DOHH2 (cell line): ENCODE results near the gene ROCK1.

ENCODE experiments used
- H3F3A ChIP-seq: fragments of 200-600 bp; sonication (generic), shearing (Covaris generic); 2 replicates; pipeline ENCODE4 v1.6.0; 2016; ENCODE audit warnings: antibody characterized with exemption, mild to moderate bottlenecking; ENCODE audit not compliant: control insufficient read depth, insufficient read depth
- H3K27ac ChIP-seq: fragments of 200-600 bp; sonication (generic); 2 replicates; pipeline ENCODE4 v1.5.1; 2014; ENCODE audit warnings: low read depth, mild to moderate bottlenecking, low read length, moderate library complexity
- H3K27me3 ChIP-seq: fragments of 200-600 bp; sonication (generic); 2 replicates; pipeline ENCODE4 v1.6.1; 2014; ENCODE audit warnings: mild to moderate bottlenecking, low read length, mixed read lengths; ENCODE audit not compliant: control insufficient read depth
- H3K36me3 ChIP-seq: fragments of 200-600 bp; sonication (generic); 2 replicates; pipeline ENCODE4 v1.6.1; 2014; ENCODE audit warnings: mild to moderate bottlenecking, low read length, moderate library complexity, mixed read lengths; ENCODE audit not compliant: control insufficient read depth
- H3K4me1 ChIP-seq: fragments of 200-600 bp; sonication (generic); 2 replicates; pipeline ENCODE4 v1.6.1; 2014; ENCODE audit warnings: mild to moderate bottlenecking, low read length, mixed read lengths; ENCODE audit not compliant: control insufficient read depth
- H3K4me2 ChIP-seq: fragments of 200-600 bp; sonication (generic); 2 replicates; pipeline ENCODE4 v1.6.0; 2014; ENCODE audit warnings: mild to moderate bottlenecking, low read length, moderate library complexity
- H3K4me3 ChIP-seq: fragments of 200-600 bp; sonication (generic); 2 replicates; pipeline ENCODE4 v1.5.1; 2014; ENCODE audit warnings: mild to moderate bottlenecking, low read length, mixed read lengths
- H3K79me2 ChIP-seq: fragments of 200-600 bp; sonication (generic); 2 replicates; pipeline ENCODE4 v1.6.1; 2014; ENCODE audit warnings: mild to moderate bottlenecking, low read length, mixed read lengths; ENCODE audit not compliant: control insufficient read depth
- H3K9me2 ChIP-seq: fragments of 200-600 bp; sonication (generic); replicated peaks from 2 replicates; pipeline ENCODE4 v1.6.1; 2014; ENCODE audit warnings: mild to moderate bottlenecking, low read length, mixed read lengths; ENCODE audit not compliant: control insufficient read depth
- H3K9me3 ChIP-seq: fragments of 200-600 bp; sonication (generic); 2 replicates; pipeline ENCODE4 v1.6.1; 2014; ENCODE audit warnings: antibody characterized with exemption, low read length, mixed read lengths; ENCODE audit not compliant: control insufficient read depth, insufficient read depth
- H4K20me1 ChIP-seq: fragments of 200-600 bp; sonication (generic); 2 replicates; pipeline ENCODE4 v1.6.0; 2014; ENCODE audit warnings: low read depth, mild to moderate bottlenecking, antibody characterized with exemption, low read length, moderate library complexity; ENCODE audit not compliant: control insufficient read depth, insufficient read depth
- EZH2phosphoT487 ChIP-seq: fragments of 200-600 bp; sonication (generic); IDR thresholded peaks from 2 replicates; pipeline ENCODE4 v1.6.1; 2017; ENCODE audit warnings: borderline replicate concordance, mild to moderate bottlenecking, antibody characterized with exemption, low read length, moderate library complexity, mixed read lengths
- TF ChIP-seq, protein P1 (sequence below): fragments of 200-600 bp; sonication (generic); IDR thresholded peaks from one replicate; pipeline ENCODE4 v1.5.1; 2014; ENCODE audit warnings: antibody characterized with exemption, mild to moderate bottlenecking, low read depth, low read length; ENCODE audit not compliant: poor library complexity, severe bottlenecking

The ROCK1 gene

DNA sequence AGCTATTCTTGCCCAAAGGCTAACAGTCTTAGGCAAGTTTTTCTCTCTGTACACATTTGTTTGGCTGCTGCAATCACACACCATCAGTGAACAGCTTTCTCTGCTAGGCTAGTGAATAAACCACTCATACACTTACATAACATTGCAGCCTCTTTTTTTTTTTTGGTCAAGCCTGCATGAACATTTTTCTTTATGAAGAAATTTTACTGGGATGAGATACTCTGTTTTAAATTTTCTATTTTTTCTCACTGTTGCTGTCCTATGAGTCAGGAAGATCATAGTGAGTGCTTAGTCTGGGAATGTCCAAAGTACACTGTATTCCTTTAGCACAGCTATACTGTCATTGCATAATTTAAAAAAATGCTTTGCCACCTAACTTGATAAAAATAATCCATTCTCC lies 58.5 kb downstream of the ROCK1 start:
- H3F3A ChIP-seq: no peaks in the 10 kb centered on the region
- peaks cover 76% of the 10 kb centered on the region for H3K79me2 ChIP-seq
- no peaks in the 10 kb centered on the region for H4K20me1 ChIP-seq
- H3K27me3 ChIP-seq: no peaks in the 10 kb centered on the region
- no peaks in the 10 kb centered on the region for H3K9me2 ChIP-seq
- H3K4me2 ChIP-seq: no peak overlapping the region
- TF ChIP-seq, protein P1, sequence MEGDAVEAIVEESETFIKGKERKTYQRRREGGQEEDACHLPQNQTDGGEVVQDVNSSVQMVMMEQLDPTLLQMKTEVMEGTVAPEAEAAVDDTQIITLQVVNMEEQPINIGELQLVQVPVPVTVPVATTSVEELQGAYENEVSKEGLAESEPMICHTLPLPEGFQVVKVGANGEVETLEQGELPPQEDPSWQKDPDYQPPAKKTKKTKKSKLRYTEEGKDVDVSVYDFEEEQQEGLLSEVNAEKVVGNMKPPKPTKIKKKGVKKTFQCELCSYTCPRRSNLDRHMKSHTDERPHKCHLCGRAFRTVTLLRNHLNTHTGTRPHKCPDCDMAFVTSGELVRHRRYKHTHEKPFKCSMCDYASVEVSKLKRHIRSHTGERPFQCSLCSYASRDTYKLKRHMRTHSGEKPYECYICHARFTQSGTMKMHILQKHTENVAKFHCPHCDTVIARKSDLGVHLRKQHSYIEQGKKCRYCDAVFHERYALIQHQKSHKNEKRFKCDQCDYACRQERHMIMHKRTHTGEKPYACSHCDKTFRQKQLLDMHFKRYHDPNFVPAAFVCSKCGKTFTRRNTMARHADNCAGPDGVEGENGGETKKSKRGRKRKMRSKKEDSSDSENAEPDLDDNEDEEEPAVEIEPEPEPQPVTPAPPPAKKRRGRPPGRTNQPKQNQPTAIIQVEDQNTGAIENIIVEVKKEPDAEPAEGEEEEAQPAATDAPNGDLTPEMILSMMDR: no peak
- TF ChIP-seq EZH2phosphoT487: no peak
- peaks cover 34% of the 10 kb centered on the region for H3K4me1 ChIP-seq
- H3K36me3 ChIP-seq: peaks cover 5% of the 10 kb centered on the region; the same call in 1 of the 2 replicates
- H3K27ac ChIP-seq: no peak overlapping the region
- H3K4me3 ChIP-seq: no peak overlapping the region
- no peaks in the 10 kb centered on the region for H3K9me3 ChIP-seq

DNA sequence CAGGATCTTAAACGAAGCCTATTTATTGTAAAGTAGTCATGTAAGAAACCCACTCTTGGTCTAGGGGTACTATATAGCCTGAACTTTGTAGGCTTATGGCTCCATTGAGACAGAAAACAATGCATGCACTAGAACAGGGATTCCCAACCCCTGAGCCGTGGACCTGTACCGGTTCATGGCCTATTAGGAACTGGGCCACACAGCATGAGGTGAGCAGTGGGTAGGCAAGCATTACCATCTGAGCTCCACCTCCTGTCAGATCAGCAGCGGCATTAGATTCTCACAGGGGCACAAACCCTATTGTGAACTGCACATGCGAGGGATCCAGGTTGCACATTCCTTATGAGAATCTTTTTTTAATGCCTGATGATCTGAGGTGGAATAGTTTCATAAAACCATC lies 59.2 kb downstream of the ROCK1 start:
- no peak overlapping the region for H3K4me3 ChIP-seq
- H3K9me3 ChIP-seq: no peaks in the 10 kb centered on the region
- H3K9me2 ChIP-seq: no peaks in the 10 kb centered on the region
- H3K27ac ChIP-seq: no peak overlapping the region
- no peaks in the 10 kb centered on the region for H3K27me3 ChIP-seq
- H3K4me2 ChIP-seq: no peak overlapping the region
- H3K36me3 ChIP-seq: peaks cover 5% of the 10 kb centered on the region; the same call in 1 of the 2 replicates
- no peaks in the 10 kb centered on the region for H3F3A ChIP-seq
- peaks cover 75% of the 10 kb centered on the region for H3K79me2 ChIP-seq
- no peaks in the 10 kb centered on the region for H4K20me1 ChIP-seq
- peaks cover 34% of the 10 kb centered on the region for H3K4me1 ChIP-seq
- TF ChIP-seq EZH2phosphoT487: no peak
- TF ChIP-seq, protein P1: no peak

DNA sequence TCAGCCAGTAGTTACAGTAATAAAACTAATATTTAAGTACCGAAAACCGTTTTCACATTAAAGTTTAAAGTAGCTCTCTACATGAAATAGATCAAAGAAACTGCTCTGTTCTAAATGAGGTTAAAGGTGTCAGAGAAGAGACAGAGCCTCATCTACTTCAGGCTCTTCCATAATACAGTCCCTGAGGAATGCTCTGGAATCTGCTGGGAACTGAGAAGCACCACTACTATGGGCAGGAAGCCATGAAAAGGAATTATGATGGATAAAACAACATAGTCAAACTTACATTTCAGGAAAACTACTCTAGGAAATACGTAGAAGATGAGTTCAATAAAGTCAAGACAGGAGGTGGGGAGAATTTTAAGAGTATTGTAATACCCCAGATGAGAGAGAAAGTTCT lies 60.0 kb downstream of the ROCK1 start:
- TF ChIP-seq EZH2phosphoT487: no peak
- TF ChIP-seq, protein P1: no peak
- Histone ChIP-seq H4K20me1 (no peaks in the 10 kb centered on the region), H3K79me2 (peaks cover 67% of the 10 kb centered on the region), H3F3A (no peaks in the 10 kb centered on the region), H3K9me3 (no peaks in the 10 kb centered on the region), H3K27me3 (no peaks in the 10 kb centered on the region), H3K27ac (no peak overlapping the region), H3K4me3 (no peak overlapping the region), H3K9me2 (no peaks in the 10 kb centered on the region), H3K36me3 (peaks cover 8% of the 10 kb centered on the region), H3K4me2 (no peak overlapping the region), H3K4me1 (peaks cover 34% of the 10 kb centered on the region)

DNA sequence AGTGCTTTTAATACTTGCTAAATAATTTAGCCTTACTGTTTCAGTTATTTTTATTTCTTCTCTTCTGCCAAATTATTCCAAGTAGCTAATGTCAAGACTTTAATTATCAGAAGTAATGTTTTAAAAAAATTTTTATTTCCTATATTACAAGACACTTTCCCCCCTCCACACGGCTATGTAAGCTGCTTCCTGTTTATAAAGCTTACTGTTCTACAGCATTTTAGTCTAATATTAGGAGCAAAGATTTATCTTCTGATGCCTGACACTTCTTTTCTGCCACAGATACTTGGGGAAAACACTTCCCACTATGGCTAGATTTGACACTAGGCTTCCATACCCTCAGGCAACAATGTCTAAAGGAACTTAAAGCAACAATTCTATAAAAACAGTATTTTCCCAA lies 62.3 kb downstream of the ROCK1 start:
- Histone ChIP-seq H4K20me1 (no peaks in the 10 kb centered on the region), H3K4me3 (0 out of 2 replicates have a peak overlapping the region, but pooled peaks have one; percentile 22), H3F3A (no peaks in the 10 kb centered on the region), H3K4me2 (peak overlapping the region; percentile 62), H3K27me3 (no peaks in the 10 kb centered on the region), H3K9me3 (no peaks in the 10 kb centered on the region), H3K4me1 (peaks cover 26% of the 10 kb centered on the region), H3K9me2 (no peaks in the 10 kb centered on the region), H3K36me3 (peaks cover 20% of the 10 kb centered on the region), H3K27ac (peak overlapping the region; percentile 24), H3K79me2 (peaks cover 49% of the 10 kb centered on the region)
- TF ChIP-seq, protein P1: no peak
- no peak for TF ChIP-seq EZH2phosphoT487
